Measurements from ENCODE around the gene PMS2. TPM values are rescaled to one million over a fixed set of nuclear protein-coding genes. Genes with fewer than 3 reads are reported as not detected.
A peak's percentile ranks its signal among the peaks of the same experiment; 100 is the strongest.

PMS2 gene
- total and polyA plus RNA-seq, 9 of the 15 experiments (the other 6 are each of a cell fraction or from before 2014, with no cell fraction given): 4.9 to 27.6 (median 16.5) TPM

DNA sequence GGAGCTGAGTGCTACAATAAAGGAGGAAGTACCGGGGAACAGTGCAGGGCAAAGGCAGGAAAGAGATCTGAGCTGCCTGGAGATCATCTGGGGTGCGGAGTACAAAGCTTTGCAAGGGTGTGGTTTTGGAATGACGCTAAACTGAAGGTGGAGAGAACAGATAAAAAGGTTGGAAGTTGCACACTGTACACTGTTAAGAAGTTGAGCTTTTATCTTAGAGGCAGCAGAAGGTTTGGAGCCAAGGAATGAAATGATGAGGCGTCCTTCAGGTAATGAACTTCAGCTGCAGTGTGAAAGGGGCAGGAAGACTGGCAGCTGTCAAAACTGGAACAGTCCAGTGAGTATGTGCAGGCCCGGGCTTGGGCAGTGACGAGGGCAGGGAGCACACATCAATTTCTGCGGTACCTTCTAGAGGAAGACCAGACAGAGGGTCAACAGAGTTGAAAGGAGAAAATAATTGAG is 15.2 kb upstream of the PMS2 start (continued):
- TF ChIP-seq, protein P1, sequence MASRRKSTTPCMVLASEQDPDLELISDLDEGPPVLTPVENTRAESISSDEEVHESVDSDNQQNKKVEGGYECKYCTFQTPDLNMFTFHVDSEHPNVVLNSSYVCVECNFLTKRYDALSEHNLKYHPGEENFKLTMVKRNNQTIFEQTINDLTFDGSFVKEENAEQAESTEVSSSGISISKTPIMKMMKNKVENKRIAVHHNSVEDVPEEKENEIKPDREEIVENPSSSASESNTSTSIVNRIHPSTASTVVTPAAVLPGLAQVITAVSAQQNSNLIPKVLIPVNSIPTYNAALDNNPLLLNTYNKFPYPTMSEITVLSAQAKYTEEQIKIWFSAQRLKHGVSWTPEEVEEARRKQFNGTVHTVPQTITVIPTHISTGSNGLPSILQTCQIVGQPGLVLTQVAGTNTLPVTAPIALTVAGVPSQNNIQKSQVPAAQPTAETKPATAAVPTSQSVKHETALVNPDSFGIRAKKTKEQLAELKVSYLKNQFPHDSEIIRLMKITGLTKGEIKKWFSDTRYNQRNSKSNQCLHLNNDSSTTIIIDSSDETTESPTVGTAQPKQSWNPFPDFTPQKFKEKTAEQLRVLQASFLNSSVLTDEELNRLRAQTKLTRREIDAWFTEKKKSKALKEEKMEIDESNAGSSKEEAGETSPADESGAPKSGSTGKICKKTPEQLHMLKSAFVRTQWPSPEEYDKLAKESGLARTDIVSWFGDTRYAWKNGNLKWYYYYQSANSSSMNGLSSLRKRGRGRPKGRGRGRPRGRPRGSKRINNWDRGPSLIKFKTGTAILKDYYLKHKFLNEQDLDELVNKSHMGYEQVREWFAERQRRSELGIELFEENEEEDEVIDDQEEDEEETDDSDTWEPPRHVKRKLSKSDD (conservative IDR thresholded peaks at IDR 0.05; ENCODE audit: low read length): no peak
- TF ChIP-seq, protein P2, sequence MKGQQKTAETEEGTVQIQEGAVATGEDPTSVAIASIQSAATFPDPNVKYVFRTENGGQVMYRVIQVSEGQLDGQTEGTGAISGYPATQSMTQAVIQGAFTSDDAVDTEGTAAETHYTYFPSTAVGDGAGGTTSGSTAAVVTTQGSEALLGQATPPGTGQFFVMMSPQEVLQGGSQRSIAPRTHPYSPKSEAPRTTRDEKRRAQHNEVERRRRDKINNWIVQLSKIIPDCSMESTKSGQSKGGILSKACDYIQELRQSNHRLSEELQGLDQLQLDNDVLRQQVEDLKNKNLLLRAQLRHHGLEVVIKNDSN (CRISPR knock-in tag; IDR thresholded peaks at IDR 0.05): no peak
- TF ChIP-seq ZNF277 (CRISPR knock-in tag; IDR thresholded peaks at IDR 0.05; ENCODE audit: borderline replicate concordance) (no peak), PHB (CRISPR knock-in tag; IDR thresholded peaks at IDR 0.05) (no peak), ARID2 (IDR thresholded peaks at IDR 0.05) (no peak), ZNF57 (CRISPR knock-in tag; IDR thresholded peaks at IDR 0.05) (no peak), CAMTA2 (CRISPR knock-in tag; conservative IDR thresholded peaks at IDR 0.05) (no peak), CC2D1A (IDR thresholded peaks at IDR 0.05) (peak; percentile 98), RB1 (IDR thresholded peaks at IDR 0.05; ENCODE audit: low read depth) (no peak), RBM22 (IDR thresholded peaks at IDR 0.05; ENCODE audit: low read depth, low read length, poor library complexity, severe bottlenecking) (no peak), KDM5B (IDR thresholded peaks at IDR 0.05; ENCODE audit: insufficient replicate concordance, low read depth, low read length) (no peak), ZNF239 (CRISPR knock-in tag; IDR thresholded peaks at IDR 0.05) (no peak; the same call in 1 of the 2 replicates), KDM2B (CRISPR knock-in tag; IDR thresholded peaks at IDR 0.05) (0 out of 2 replicates have a peak, but pooled peaks have one; percentile 53), TEAD2 (tag; IDR thresholded peaks at IDR 0.05) (no peak), ZFP30 (CRISPR knock-in tag; IDR thresholded peaks at IDR 0.05; ENCODE audit: borderline replicate concordance) (no peak), SMAD3 (CRISPR knock-in tag; conservative IDR thresholded peaks at IDR 0.05) (peak; percentile 84), HDAC3 (IDR thresholded peaks at IDR 0.05; ENCODE audit: borderline replicate concordance, partially characterized antibody) (peak; percentile 92), DIDO1 (tag; IDR thresholded peaks at IDR 0.05; ENCODE audit: low read depth) (no peak), KLF13 (tag; IDR thresholded peaks at IDR 0.05; ENCODE audit: borderline replicate concordance, low read depth) (no peak), KLF16 (IDR thresholded peaks at IDR 0.05) (peak; percentile 96)
- TF ChIP-seq, protein P3, sequence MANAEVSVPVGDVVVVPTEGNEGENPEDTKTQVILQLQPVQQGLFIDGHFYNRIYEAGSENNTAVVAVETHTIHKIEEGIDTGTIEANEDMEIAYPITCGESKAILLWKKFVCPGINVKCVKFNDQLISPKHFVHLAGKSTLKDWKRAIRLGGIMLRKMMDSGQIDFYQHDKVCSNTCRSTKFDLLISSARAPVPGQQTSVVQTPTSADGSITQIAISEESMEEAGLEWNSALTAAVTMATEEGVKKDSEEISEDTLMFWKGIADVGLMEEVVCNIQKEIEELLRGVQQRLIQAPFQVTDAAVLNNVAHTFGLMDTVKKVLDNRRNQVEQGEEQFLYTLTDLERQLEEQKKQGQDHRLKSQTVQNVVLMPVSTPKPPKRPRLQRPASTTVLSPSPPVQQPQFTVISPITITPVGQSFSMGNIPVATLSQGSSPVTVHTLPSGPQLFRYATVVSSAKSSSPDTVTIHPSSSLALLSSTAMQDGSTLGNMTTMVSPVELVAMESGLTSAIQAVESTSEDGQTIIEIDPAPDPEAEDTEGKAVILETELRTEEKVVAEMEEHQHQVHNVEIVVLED (CRISPR knock-in tag; IDR thresholded peaks at IDR 0.05): peak; percentile 37; the same call in 1 of the 2 replicates
- TF ChIP-seq, protein P4, sequence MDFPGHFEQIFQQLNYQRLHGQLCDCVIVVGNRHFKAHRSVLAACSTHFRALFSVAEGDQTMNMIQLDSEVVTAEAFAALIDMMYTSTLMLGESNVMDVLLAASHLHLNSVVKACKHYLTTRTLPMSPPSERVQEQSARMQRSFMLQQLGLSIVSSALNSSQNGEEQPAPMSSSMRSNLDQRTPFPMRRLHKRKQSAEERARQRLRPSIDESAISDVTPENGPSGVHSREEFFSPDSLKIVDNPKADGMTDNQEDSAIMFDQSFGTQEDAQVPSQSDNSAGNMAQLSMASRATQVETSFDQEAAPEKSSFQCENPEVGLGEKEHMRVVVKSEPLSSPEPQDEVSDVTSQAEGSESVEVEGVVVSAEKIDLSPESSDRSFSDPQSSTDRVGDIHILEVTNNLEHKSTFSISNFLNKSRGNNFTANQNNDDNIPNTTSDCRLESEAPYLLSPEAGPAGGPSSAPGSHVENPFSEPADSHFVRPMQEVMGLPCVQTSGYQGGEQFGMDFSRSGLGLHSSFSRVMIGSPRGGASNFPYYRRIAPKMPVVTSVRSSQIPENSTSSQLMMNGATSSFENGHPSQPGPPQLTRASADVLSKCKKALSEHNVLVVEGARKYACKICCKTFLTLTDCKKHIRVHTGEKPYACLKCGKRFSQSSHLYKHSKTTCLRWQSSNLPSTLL (IDR thresholded peaks at IDR 0.05): peak; percentile 73; the same call in 1 of the 2 replicates
